Trophoblast cell (in vitro differentiated cells and primary cell): ENCODE measurements around the gene FHL2.
A peak's percentile ranks its signal among the peaks of the same experiment; 100 is the strongest.

ENCODE experiments used
- DNase-seq, 2 donors: peaks; one replicate each; pipeline ENCODE4 v3.0.0-alpha.2; 2016
- H2AFZ ChIP-seq: 2 replicates; pipeline ENCODE4 v1.6.1; 2013; ENCODE audit warnings: low read length, moderate library complexity, mild to moderate bottlenecking; ENCODE audit not compliant: insufficient read depth, poor library complexity
- H2AK5ac ChIP-seq: 2 replicates; pipeline ENCODE4 v1.6.1; 2013; ENCODE audit warnings: mild to moderate bottlenecking, low read length
- H2BK120ac ChIP-seq: 2 replicates; pipeline ENCODE4 v1.6.1; 2013; ENCODE audit warnings: low read length, mild to moderate bottlenecking, moderate library complexity; ENCODE audit not compliant: insufficient read depth, poor library complexity
- H2BK12ac ChIP-seq: 2 replicates; pipeline ENCODE4 v1.6.1; 2013; ENCODE audit warnings: mild to moderate bottlenecking, low read length, moderate library complexity
- H2BK5ac ChIP-seq: 2 replicates; pipeline ENCODE4 v1.6.1; 2013; ENCODE audit warnings: low read length, low read depth, moderate library complexity, mild to moderate bottlenecking; ENCODE audit not compliant: poor library complexity
- H3K14ac ChIP-seq: 2 replicates; pipeline ENCODE4 v1.6.1; 2013; ENCODE audit warnings: mild to moderate bottlenecking, low read length
- H3K18ac ChIP-seq: 2 replicates; pipeline ENCODE4 v1.6.1; 2013; ENCODE audit warnings: mild to moderate bottlenecking, low read length
- H3K23ac ChIP-seq: 2 replicates; pipeline ENCODE4 v1.6.1; 2013; ENCODE audit warnings: low read length
- H3K27ac ChIP-seq: 2 replicates; pipeline ENCODE4 v1.5.1; 2013; ENCODE audit warnings: low read depth, mild to moderate bottlenecking, inconsistent platforms, low read length, moderate library complexity
- H3K27me3 ChIP-seq: 2 replicates; pipeline ENCODE4 v1.6.1; 2013; ENCODE audit warnings: inconsistent platforms, mild to moderate bottlenecking, low read length, moderate library complexity; ENCODE audit not compliant: insufficient read depth
- H3K36me3 ChIP-seq, 2 experiments: 1 replicate in 1 of 2; 2 replicates in 1 of 2; pipeline ENCODE4 v1.6.1; 2013; ENCODE audit warnings: low read length in 2 of 2, mild to moderate bottlenecking in 2 of 2, moderate library complexity in 1 of 2; ENCODE audit not compliant: insufficient read depth in 2 of 2, control insufficient read depth in 1 of 2
- H3K4ac ChIP-seq: 2 replicates; pipeline ENCODE4 v1.6.1; 2013; ENCODE audit warnings: low read depth, mild to moderate bottlenecking, low read length, moderate library complexity
- H3K4me1 ChIP-seq, 2 experiments: 1 replicate in 1 of 2; 2 replicates in 1 of 2; pipeline ENCODE4 v1.6.1; 2013; ENCODE audit warnings: low read length in 2 of 2, mild to moderate bottlenecking in 2 of 2, moderate library complexity in 1 of 2; ENCODE audit not compliant: insufficient read depth in 2 of 2, control insufficient read depth in 1 of 2
- H3K4me2 ChIP-seq: 2 replicates; pipeline ENCODE4 v1.6.1; 2013; ENCODE audit warnings: inconsistent platforms, mild to moderate bottlenecking, low read length, moderate library complexity
- H3K4me3 ChIP-seq: 2 replicates; pipeline ENCODE4 v1.5.1; 2013; ENCODE audit warnings: mild to moderate bottlenecking, low read depth, low read length, inconsistent platforms
- H3K79me1 ChIP-seq: one replicate; pipeline ENCODE4 v1.6.1; 2013; ENCODE audit warnings: low read length
- H3K79me2 ChIP-seq: 2 replicates; pipeline ENCODE4 v1.6.1; 2013; ENCODE audit warnings: low read length, mild to moderate bottlenecking; ENCODE audit not compliant: control insufficient read depth, insufficient read depth, poor library complexity
- H3K9ac ChIP-seq: 2 replicates; pipeline ENCODE4 v1.6.1; 2013; ENCODE audit warnings: mild to moderate bottlenecking, low read length
- H3K9me3 ChIP-seq: 2 replicates; pipeline ENCODE4 v1.6.1; 2013; ENCODE audit warnings: low read depth, mild to moderate bottlenecking, control low read depth, inconsistent platforms, low read length; ENCODE audit not compliant: insufficient read depth
- H4K12ac ChIP-seq: 2 replicates; pipeline ENCODE4 v1.6.1; 2013; ENCODE audit warnings: low read depth, mild to moderate bottlenecking, low read length, moderate library complexity
- H4K8ac ChIP-seq: 2 replicates; pipeline ENCODE4 v1.6.1; 2013; ENCODE audit warnings: low read depth, mild to moderate bottlenecking, low read length, moderate library complexity
- H4K91ac ChIP-seq: one replicate; pipeline ENCODE4 v1.6.1; 2013; ENCODE audit warnings: low read depth, mild to moderate bottlenecking, low read length, moderate library complexity
- WGBS: extraction: QIAGEN DNeasy Blood & Tissue Kit; methylation state at CpG from one replicate; pipeline ENCODE4 v1.1.7; 2013; ENCODE audit warnings: missing lambda C conversion rate; ENCODE audit not compliant: insufficient read length, insufficient coverage; ENCODE audit errors: extremely low coverage; 5-methylcytosine and 5-hydroxymethylcytosine counted together

FHL2 gene

GRCh38 chr2:105397953-105398335, 907 bp downstream of the FHL2 start:
- no peak overlapping the region for H2AFZ ChIP-seq
- H4K91ac ChIP-seq = no peak overlapping the region
- no peaks in the 10 kb centered on the region for H3K27me3 ChIP-seq
- H3K79me1 ChIP-seq = peaks cover 15% of the 10 kb centered on the region
- peaks cover 22% of the 10 kb centered on the region for H3K79me2 ChIP-seq
- H4K12ac ChIP-seq = no peak overlapping the region
- no peak overlapping the region for H2BK5ac ChIP-seq
- no peak overlapping the region for H3K27ac ChIP-seq
- H3K18ac ChIP-seq = no peak overlapping the region
- no peaks in the 10 kb centered on the region for H3K9me3 ChIP-seq
- peak overlapping the region; percentile 53 for H3K9ac ChIP-seq
- no peak overlapping the region for H3K23ac ChIP-seq
- H3K4me2 ChIP-seq = peak overlapping the region; percentile 76
- H2BK120ac ChIP-seq = no peak overlapping the region
- no peak overlapping the region for H3K4me3 ChIP-seq
- peaks cover 9 to 22% of the 10 kb centered on the region in 2 experiments for H3K4me1 ChIP-seq
- no CpG with 5 or more reads among the region's 6 CpGs for WGBS
- H2AK5ac ChIP-seq = no peak overlapping the region
- DNase-seq = peak in 1 of 2 donors; percentile 42
- no peak overlapping the region for H4K8ac ChIP-seq
- no peak overlapping the region for H3K14ac ChIP-seq
- H3K36me3 ChIP-seq = peaks cover 8 to 12% of the 10 kb centered on the region in 2 experiments
- H2BK12ac ChIP-seq = no peak overlapping the region
- peak overlapping the region; percentile 99 for H3K4ac ChIP-seq

- peak overlapping the region; percentile 42 for H3K4me2 ChIP-seq
- H3K79me1 ChIP-seq = peaks cover 15% of the 10 kb centered on the region
- peak overlapping the region; percentile 74 for H3K4ac ChIP-seq
- no CpG with 5 or more reads among the region's 13 CpGs for WGBS
- peak; percentile 72 to 85 for DNase-seq
- H2AK5ac ChIP-seq = no peak overlapping the region
- peak overlapping the region; percentile 71 for H3K27ac ChIP-seq
- H3K27me3 ChIP-seq = no peaks in the 10 kb centered on the region
- no peak overlapping the region for H3K18ac ChIP-seq
- H3K14ac ChIP-seq = no peak overlapping the region
- peak overlapping the region; percentile 25 for H2BK5ac ChIP-seq
- H4K12ac ChIP-seq = no peak overlapping the region
- peaks cover 22% of the 10 kb centered on the region for H3K79me2 ChIP-seq
- no peak overlapping the region for H3K9ac ChIP-seq
- peaks cover 8 to 12% of the 10 kb centered on the region in 2 experiments for H3K36me3 ChIP-seq
- H3K23ac ChIP-seq = no peak overlapping the region
- peak overlapping the region; percentile 39 for H2AFZ ChIP-seq
- H4K8ac ChIP-seq = peak overlapping the region; percentile 8
- peak overlapping the region; percentile 62 for H2BK12ac ChIP-seq
- no peaks in the 10 kb centered on the region for H3K9me3 ChIP-seq
- no peak overlapping the region for H2BK120ac ChIP-seq
- no peak overlapping the region for H4K91ac ChIP-seq
- H3K4me1 ChIP-seq = peaks cover 9 to 22% of the 10 kb centered on the region in 2 experiments
- H3K4me3 ChIP-seq = no peak overlapping the region
Measured at GRCh38 chr2:105397025-105397722, 1.7 kb downstream of the FHL2 start.

- Histone ChIP-seq H3K9ac (no peak overlapping the region), H4K12ac (no peak overlapping the region)
Measured at GRCh38 chr2:105396254-105397024, 2.4 kb downstream of the FHL2 start.

GRCh38 chr2:105395691-105396090, 3.2 kb downstream of the FHL2 start:
- no peak for DNase-seq
- peak overlapping the region; percentile 54 for H3K18ac ChIP-seq
- no peak overlapping the region for H4K91ac ChIP-seq
- peak overlapping the region; percentile 96 for H3K4ac ChIP-seq
- H2AFZ ChIP-seq = no peak overlapping the region
- peaks cover 22% of the 10 kb centered on the region for H3K79me2 ChIP-seq
- H3K27ac ChIP-seq = no peak overlapping the region
- no peak overlapping the region for H3K4me3 ChIP-seq
- peaks cover 8 to 12% of the 10 kb centered on the region in 2 experiments for H3K36me3 ChIP-seq
- H3K9ac ChIP-seq = no peak overlapping the region
- peaks cover 10 to 28% of the 10 kb centered on the region in 2 experiments for H3K4me1 ChIP-seq
- no peak overlapping the region for H4K12ac ChIP-seq
- no peak overlapping the region for H2BK120ac ChIP-seq
- H3K14ac ChIP-seq = no peak overlapping the region
- peak overlapping the region; percentile 19 for H2BK12ac ChIP-seq
- no peaks in the 10 kb centered on the region for H3K27me3 ChIP-seq
- H2AK5ac ChIP-seq = no peak overlapping the region
- no peak overlapping the region for H2BK5ac ChIP-seq
- H4K8ac ChIP-seq = no peak overlapping the region
- H3K23ac ChIP-seq = no peak overlapping the region
- H3K79me1 ChIP-seq = peaks cover 15% of the 10 kb centered on the region
- no peaks in the 10 kb centered on the region for H3K9me3 ChIP-seq
- H3K4me2 ChIP-seq = no peak overlapping the region
- WGBS = no CpG with 5 or more reads among the region's 7 CpGs

More at GRCh38 chr2:105396254-105397024, 2.4 kb downstream of the FHL2 start:
- H2BK5ac ChIP-seq = no peak overlapping the region
- peaks cover 9 to 23% of the 10 kb centered on the region in 2 experiments for H3K4me1 ChIP-seq
- H3K18ac ChIP-seq = no peak overlapping the region
- DNase-seq = peak; percentile 98
- no peak overlapping the region for H3K23ac ChIP-seq
- no peak overlapping the region for H2AFZ ChIP-seq
- peaks cover 8 to 12% of the 10 kb centered on the region in 2 experiments for H3K36me3 ChIP-seq
- H3K79me1 ChIP-seq = peaks cover 15% of the 10 kb centered on the region
- H3K4ac ChIP-seq = peak overlapping the region; percentile 10
- H3K4me2 ChIP-seq = peak overlapping the region; percentile 48
- peaks cover 22% of the 10 kb centered on the region for H3K79me2 ChIP-seq
- H3K27me3 ChIP-seq = no peaks in the 10 kb centered on the region
- no peak overlapping the region for H4K8ac ChIP-seq
- H3K27ac ChIP-seq = no peak overlapping the region
- H3K4me3 ChIP-seq = no peak overlapping the region
- H2BK120ac ChIP-seq = no peak overlapping the region
- no peak overlapping the region for H2AK5ac ChIP-seq
- peak overlapping the region; percentile 15 for H2BK12ac ChIP-seq
- WGBS = no CpG with 5 or more reads among the region's 12 CpGs
- no peaks in the 10 kb centered on the region for H3K9me3 ChIP-seq
- no peak overlapping the region for H4K91ac ChIP-seq
- H3K14ac ChIP-seq = no peak overlapping the region
